Smooth muscle cell of bladder (primary cell): Measurements from ENCODE around the gene CHD1L. TPM values are rescaled to one million over a fixed set of nuclear protein-coding genes. Genes with fewer than 3 reads are reported as not detected.

Source experiments
- total RNA-seq: library from RNA; depleted of rRNA; stranded (reverse); fragments of >200 nt; gene quantifications from 2 replicates; pipeline ENCODE4 v1.2.3, GENCODE V29; 2014

CHD1L gene
- total RNA-seq: 33.2 and 35.4 TPM in 2 replicates

DNA sequence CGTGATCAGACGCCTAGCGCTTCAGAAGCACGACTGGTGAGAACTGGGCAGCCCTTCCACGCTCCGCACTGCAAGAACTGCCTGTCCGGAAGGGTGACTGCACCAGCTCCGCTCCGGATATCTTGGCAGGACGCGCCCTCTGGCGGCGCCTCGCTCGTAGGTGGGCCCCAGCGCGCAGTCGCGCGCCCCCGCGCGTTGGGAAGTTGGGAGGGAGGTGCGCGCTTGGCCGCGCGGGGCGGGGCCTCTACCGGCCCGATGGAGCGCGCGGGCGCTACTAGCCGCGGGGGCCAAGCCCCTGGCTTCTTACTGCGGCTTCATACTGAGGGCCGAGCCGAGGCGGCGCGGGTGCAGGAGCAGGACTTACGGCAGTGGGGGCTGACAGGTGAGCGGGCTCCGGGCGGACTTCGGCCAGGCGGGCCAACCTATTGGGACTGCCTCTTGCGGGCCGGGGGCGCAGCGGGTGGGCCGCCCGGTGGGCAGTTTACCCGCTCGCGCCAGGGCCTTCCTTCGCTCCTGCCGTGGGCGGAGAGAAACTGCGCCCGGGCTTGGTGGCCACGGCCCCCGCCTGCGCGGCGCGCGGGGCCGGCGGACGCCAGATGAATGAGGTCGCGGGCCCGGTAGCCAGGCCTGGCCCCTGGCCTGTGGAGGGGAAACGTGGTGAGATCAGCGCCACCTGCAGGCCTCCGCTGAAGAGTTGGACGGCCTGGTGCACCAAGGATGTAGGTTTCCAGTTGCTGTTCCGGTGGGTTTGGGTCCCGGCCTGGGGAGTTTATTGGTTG, at the start of gene CHD1L:
TSS of gene CHD1L (plus strand) at position 236 of the 779 bp plus-strand sequence. CDS start at position 256, 20 bp downstream.

GRCh38 chr1:147225193-147225730, 17.2 kb upstream of the CHD1L start, which contains the start of gene FMO5:
FMO5 (minus strand) TSS chr1:147225339; CDS start chr1:147225029, 310 bp downstream.

Other genes starting within 250 kb of the CHD1L start
- gene PRKAB2, start 70.2 kb upstream of the CHD1L start, total RNA-seq: 6.7 and 9.6 TPM in 2 replicates
- gene FMO5, start 17.3 kb upstream of the CHD1L start, total RNA-seq: 0.71 and 0.92 TPM in 2 replicates